Measurements from ENCODE around the gene ATP6V0E1. TPM values are rescaled to one million over a fixed set of nuclear protein-coding genes. Genes with fewer than 3 reads are reported as not detected.

The ATP6V0E1 gene
- total and polyA plus RNA-seq, 4 donors = 113 to 502 (median 353) TPM

- Histone ChIP-seq H3K4me1 (ENCODE audit: control insufficient read depth in 5 of 5, insufficient read depth in 5 of 5, low read length in 5 of 5) (peaks cover 0 to 7% (median 0%) of the 10 kb centered on the region in 5 donors), H3K9ac (ENCODE audit: insufficient read depth in 1 of 2, low read length in 2 of 2) (no peak overlapping the region), H3K27ac (ENCODE audit: low read depth in 1 of 2, low read length in 1 of 2) (peak overlapping the region in 1 of 2 donors; percentile 79), H3K36me3 (ENCODE audit: control insufficient read depth in 4 of 4, insufficient read depth in 4 of 4, low read length in 4 of 4) (peaks cover 0 to 34% (median 4%) of the 10 kb centered on the region in 4 donors), H3K4me3 (no peak overlapping the region), H3K27me3 (ENCODE audit: control insufficient read depth in 3 of 3, insufficient read depth in 3 of 3, low read length in 2 of 3) (no peaks in the 10 kb centered on the region), H3K9me3 (ENCODE audit: control insufficient read depth in 4 of 4, insufficient read depth in 3 of 4, low read length in 3 of 4) (no peaks in the 10 kb centered on the region)
- WGBS, 2 donors = 62 to 75% methylated on average over 4 of the region's 4 CpGs
- DNase-seq = peak in 1 of 3 donors; percentile 35
- no peak for TF ChIP-seq CTCF (IDR thresholded peaks at IDR 0.05; ENCODE audit: control extremely low read depth, extremely low read depth)
- ATAC-seq (ENCODE audit: insufficient read depth, low FRiP score) = no peak
Measured at GRCh38 chr5:172941067-172941516, 42.5 kb upstream of the ATP6V0E1 start.

GRCh38 chr5:172942556-172942955, 41.0 kb upstream of the ATP6V0E1 start:
- Histone ChIP-seq H3K27ac (ENCODE audit: low read depth in 1 of 2, low read length in 1 of 2) (peak overlapping the region; percentile 15 to 24), H3K9ac (ENCODE audit: insufficient read depth in 1 of 2, low read length in 2 of 2) (no peak overlapping the region)

GRCh38 chr5:172943283-172943841, 40.2 kb upstream of the ATP6V0E1 start:
- no peak for TF ChIP-seq CTCF (IDR thresholded peaks at IDR 0.05; ENCODE audit: control extremely low read depth, extremely low read depth)
- H3K36me3 ChIP-seq (ENCODE audit: control insufficient read depth in 4 of 4, insufficient read depth in 4 of 4, low read length in 4 of 4) = peaks cover 0 to 32% (median 12%) of the 10 kb centered on the region in 4 donors
- peaks cover 0 to 7% (median 0%) of the 10 kb centered on the region in 5 donors for H3K4me1 ChIP-seq (ENCODE audit: control insufficient read depth in 5 of 5, insufficient read depth in 5 of 5, low read length in 5 of 5)
- no peak overlapping the region for H3K4me3 ChIP-seq
- DNase-seq (peak; percentile 39 to 56 (median 39)), ATAC-seq (ENCODE audit: insufficient read depth, low FRiP score) (no peak)
- H3K9ac ChIP-seq (ENCODE audit: insufficient read depth in 1 of 2, low read length in 2 of 2) = no peak overlapping the region
- H3K9me3 ChIP-seq (ENCODE audit: control insufficient read depth in 4 of 4, insufficient read depth in 3 of 4, low read length in 3 of 4) = no peaks in the 10 kb centered on the region
- H3K27ac ChIP-seq (ENCODE audit: low read depth in 1 of 2, low read length in 1 of 2) = peak overlapping the region; percentile 24 to 69
- WGBS, 2 donors = 57 to 66% methylated on average over 18 of the region's 18 CpGs
- H3K27me3 ChIP-seq (ENCODE audit: control insufficient read depth in 3 of 3, insufficient read depth in 3 of 3, low read length in 2 of 3) = no peaks in the 10 kb centered on the region

More at GRCh38 chr5:172942556-172942955, 41.0 kb upstream of the ATP6V0E1 start:
- Histone ChIP-seq H3K4me1 (ENCODE audit: control insufficient read depth in 5 of 5, insufficient read depth in 5 of 5, low read length in 5 of 5) (peaks cover 0 to 7% (median 0%) of the 10 kb centered on the region in 5 donors), H3K36me3 (ENCODE audit: control insufficient read depth in 4 of 4, insufficient read depth in 4 of 4, low read length in 4 of 4) (peaks cover 0 to 33% (median 11%) of the 10 kb centered on the region in 4 donors), H3K4me3 (no peak overlapping the region), H3K9me3 (ENCODE audit: control insufficient read depth in 4 of 4, insufficient read depth in 3 of 4, low read length in 3 of 4) (no peaks in the 10 kb centered on the region), H3K27me3 (ENCODE audit: control insufficient read depth in 3 of 3, insufficient read depth in 3 of 3, low read length in 2 of 3) (no peaks in the 10 kb centered on the region)
- no peak for TF ChIP-seq CTCF (IDR thresholded peaks at IDR 0.05; ENCODE audit: control extremely low read depth, extremely low read depth)
- DNase-seq (no peak), ATAC-seq (ENCODE audit: insufficient read depth, low FRiP score) (no peak)
- 92 to 96% methylated on average over 11 of the region's 11 CpGs for WGBS, 2 donors
